Testis (tissue), 3 donors: ENCODE measurements around the gene DPP3. TPM values are rescaled to one million over a fixed set of nuclear protein-coding genes. Genes with fewer than 3 reads are reported as not detected.
A peak's percentile ranks its signal among the peaks of the same experiment; 100 is the strongest.
"Not testable (repeated sequence)": the region's sequence is repeated elsewhere in the genome, so short reads cannot be mapped to it uniquely, and the experiment has no call there.

Experiments used
- DNase-seq: peaks from one replicate; pipeline ENCODE4 v3.0.0-alpha.2; 2019
- H3K27ac ChIP-seq, 2 donors: fragments of 200-600 bp; sonication (generic); one replicate each; pipeline ENCODE4 v1.5.1; 2019
- H3K27me3 ChIP-seq: fragments of 200-600 bp; sonication (generic); one replicate; pipeline ENCODE4 v1.5.1; 2019
- H3K36me3 ChIP-seq: fragments of 200-600 bp; sonication (generic); one replicate; pipeline ENCODE4 v1.5.1; 2017; ENCODE audit warnings: low read depth; ENCODE audit errors: missing control alignments
- H3K4me1 ChIP-seq: fragments of 200-600 bp; sonication (generic); one replicate; pipeline ENCODE4 v1.5.1; 2019
- H3K4me3 ChIP-seq, 2 donors: fragments of 200-600 bp; sonication (generic); one replicate each; pipeline ENCODE4 v1.5.1; 2017 to 2019
- H3K9me3 ChIP-seq: fragments of 200-600 bp; sonication (generic); one replicate; pipeline ENCODE4 v1.5.1; 2017
- POLR2A ChIP-seq: fragments of 450-650 bp; IDR thresholded peaks from one replicate; pipeline ENCODE4 v1.6.1; 2017; ENCODE audit warnings: antibody characterized with exemption, mild to moderate bottlenecking, moderate library complexity
- WGBS, 2 donors: methylation state at CpG; one replicate each; pipeline ENCODE4 v1.1.5; 2018; 5-methylcytosine and 5-hydroxymethylcytosine counted together
- intact Hi-C: fragments of 100-400 bp; cut with DNase I; formaldehyde crosslinking; loops from one replicate; pipeline ENCODE4 v1.15.1; 2023; ENCODE audit warnings: low total_unique reads
- polyA plus RNA-seq: library from polyadenylated mRNA; stranded (reverse); fragments of 350-450 nt; fragmentation: Illumina TruSeq; extraction: RNeasy Lipid Tissue Mini Kit (QIAGEN cat#74804); gene quantifications from one replicate; pipeline ENCODE4 v1.2.3, GENCODE V29; 2014; ENCODE audit warnings: low read depth, low replicate concordance; ENCODE audit not compliant: insufficient read depth
- total RNA-seq, 2 donors: library from RNA; depleted of rRNA; stranded (reverse); fragments of >200 nt; gene quantifications; one replicate each; pipeline ENCODE4 v1.2.3, GENCODE V29; 2016
- TF ChIP-seq, protein P1 (sequence below), 3 experiments: fragments of 450-650 bp in 2 of 3; fragments of 200-600 bp in 1 of 3; sonication (generic) in 1 of 3; IDR thresholded peaks; one replicate each; pipeline ENCODE4 v1.5.1; 2016 to 2019; ENCODE audit warnings: antibody characterized with exemption in 3 of 3, mild to moderate bottlenecking in 2 of 3, moderate library complexity in 1 of 3

The DPP3 gene
- total and polyA plus RNA-seq, 3 donors from 2014 or later: 24.8 to 31.0 (median 29.3) TPM

DNA sequence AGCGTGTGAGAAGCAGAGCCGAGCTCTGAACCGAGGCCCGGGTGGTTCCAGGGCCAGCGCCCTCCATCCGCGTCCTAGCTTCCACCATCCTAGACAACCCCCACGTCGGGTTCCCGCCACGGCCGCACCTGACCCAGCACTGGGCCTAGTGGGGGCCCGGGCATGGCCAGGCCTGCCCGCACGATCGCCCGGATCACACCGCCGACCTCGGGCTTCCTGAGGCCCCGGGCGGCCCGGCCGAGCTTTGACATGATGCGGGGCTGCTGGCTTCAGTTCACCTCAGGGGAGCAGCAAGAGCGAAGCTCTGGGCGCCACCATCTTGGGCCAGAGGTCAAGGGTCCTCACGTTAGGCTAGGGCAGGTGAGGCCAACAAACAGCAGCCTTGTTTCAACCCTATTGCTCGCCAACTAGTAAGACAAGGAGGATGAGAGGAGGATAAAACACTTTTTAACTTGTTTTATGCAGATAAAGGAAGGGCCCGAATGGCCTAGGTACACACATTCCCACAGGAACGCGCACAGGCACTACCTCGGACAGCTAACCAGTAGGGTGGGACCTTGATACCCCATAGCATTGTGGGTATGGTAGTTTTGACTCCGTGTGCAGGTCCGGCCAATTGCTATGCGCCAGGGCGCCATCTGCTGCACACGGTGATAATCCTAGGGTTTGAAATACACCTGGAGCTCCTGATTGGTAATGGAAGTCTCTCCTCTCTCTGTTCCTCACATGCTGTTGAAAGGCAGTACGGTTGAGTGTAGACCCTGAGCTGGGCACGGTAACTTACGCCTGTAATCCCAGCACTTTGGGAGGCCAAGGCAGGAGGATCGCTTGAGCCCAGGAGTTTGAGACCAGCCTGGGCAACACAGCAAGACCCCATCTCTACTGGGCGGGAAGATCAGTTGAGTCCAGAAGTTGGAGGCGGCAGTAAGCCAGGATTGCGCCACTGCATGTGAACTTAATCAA is 41.4 kb upstream of the DPP3 start, which contains the start of gene MRPL11:
Gene MRPL11 (minus strand): TSS at position 345 of the 963 bp plus-strand sequence. CDS start 94 bp downstream, at position 251.
- Histone ChIP-seq H3K4me3 (peak within 1 kb of the TSS; percentile 59 to 99), H3K27me3 (no peaks in the 10 kb centered on the region), H3K9me3 (no peaks in the 10 kb centered on the region), H3K36me3 (no peaks in the 10 kb centered on the region), H3K27ac (peak within 1 kb of the TSS; percentile 83), H3K4me1 (peaks cover 6% of the 10 kb centered on the region)
- TF ChIP-seq POLR2A: no peak
- TF ChIP-seq, protein P1, sequence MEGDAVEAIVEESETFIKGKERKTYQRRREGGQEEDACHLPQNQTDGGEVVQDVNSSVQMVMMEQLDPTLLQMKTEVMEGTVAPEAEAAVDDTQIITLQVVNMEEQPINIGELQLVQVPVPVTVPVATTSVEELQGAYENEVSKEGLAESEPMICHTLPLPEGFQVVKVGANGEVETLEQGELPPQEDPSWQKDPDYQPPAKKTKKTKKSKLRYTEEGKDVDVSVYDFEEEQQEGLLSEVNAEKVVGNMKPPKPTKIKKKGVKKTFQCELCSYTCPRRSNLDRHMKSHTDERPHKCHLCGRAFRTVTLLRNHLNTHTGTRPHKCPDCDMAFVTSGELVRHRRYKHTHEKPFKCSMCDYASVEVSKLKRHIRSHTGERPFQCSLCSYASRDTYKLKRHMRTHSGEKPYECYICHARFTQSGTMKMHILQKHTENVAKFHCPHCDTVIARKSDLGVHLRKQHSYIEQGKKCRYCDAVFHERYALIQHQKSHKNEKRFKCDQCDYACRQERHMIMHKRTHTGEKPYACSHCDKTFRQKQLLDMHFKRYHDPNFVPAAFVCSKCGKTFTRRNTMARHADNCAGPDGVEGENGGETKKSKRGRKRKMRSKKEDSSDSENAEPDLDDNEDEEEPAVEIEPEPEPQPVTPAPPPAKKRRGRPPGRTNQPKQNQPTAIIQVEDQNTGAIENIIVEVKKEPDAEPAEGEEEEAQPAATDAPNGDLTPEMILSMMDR (IDR thresholded peaks at IDR 0.05): peak; percentile 60 to 72 (median 60)
- peak; percentile 96 for DNase-seq
- WGBS, 2 donors: 7 to 10% methylated on average over 22 to 40 of the region's 45 CpGs
- intact Hi-C loops: no loop called here

DNA sequence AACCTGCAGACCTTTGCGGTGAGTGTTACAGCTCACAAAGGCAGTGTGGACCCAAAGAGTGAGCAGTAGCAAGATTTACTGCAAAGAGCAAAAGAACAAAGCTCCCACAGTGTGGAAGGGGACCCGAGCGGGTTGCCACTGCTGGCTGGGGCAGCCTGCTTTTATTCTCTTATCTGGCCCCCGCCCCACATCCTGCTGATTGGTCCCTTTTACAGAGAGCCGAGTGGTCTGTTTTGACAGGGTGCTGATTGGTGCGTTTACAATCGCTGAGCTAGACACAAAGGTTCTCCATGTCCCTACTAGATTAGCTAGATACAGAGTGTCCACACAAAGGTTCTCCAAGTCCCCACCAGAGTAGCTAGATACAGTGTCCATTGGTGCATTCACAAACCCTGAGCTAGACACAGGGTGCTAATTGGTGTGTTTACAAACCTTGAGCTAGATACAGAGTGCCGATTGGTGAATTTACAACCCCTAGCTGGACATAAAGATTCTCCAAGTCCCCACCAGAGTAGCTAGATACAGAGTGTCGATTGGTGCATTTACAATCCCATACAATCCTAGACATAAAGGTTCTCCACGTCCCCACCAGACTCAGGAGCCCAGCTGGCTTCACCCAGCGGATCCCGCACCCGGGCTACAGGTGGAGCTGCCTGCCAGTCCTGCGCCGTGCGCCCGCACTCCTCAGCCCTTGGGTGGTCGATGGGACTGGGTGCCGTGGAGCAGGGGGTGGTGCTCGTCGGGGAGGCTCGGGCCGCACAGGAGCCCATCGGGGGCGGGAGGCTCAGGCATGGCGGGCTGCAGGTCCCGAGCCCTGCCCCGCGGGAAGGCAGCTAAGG is 39.9 kb upstream of the DPP3 start:
- H3K9me3 ChIP-seq, H3K36me3 ChIP-seq, H3K27ac ChIP-seq, H3K27me3 ChIP-seq, intact Hi-C loops, H3K4me1 ChIP-seq, DNase-seq: not testable (repeated sequence)
- WGBS, 2 donors: 55% methylated on average over 13 to 23 of the region's 29 CpGs
- peak overlapping the region in 1 of 2 donors; percentile 26 for H3K4me3 ChIP-seq

DNA sequence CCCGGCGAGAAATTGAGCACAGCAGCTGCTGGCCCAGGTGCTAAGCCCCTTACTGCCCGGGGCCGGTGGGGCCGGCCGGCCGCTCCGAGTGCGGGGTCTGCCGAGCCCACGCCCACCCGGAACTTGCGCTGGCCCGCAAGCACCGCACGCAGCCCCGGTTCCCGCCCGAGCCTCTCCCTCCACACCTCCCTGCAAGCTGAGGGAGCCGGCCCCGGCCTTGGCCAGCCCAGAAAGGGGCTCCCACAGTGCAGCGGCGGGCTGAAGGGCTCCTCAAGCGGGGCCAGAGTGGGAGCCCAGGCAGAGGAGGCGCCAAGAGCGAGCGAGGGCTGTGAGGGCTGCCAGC is 39.3 kb upstream of the DPP3 start:
- H3K9me3 ChIP-seq, H3K36me3 ChIP-seq, H3K27ac ChIP-seq, H3K27me3 ChIP-seq, H3K4me1 ChIP-seq, intact Hi-C loops, DNase-seq: not testable (repeated sequence)
- peak overlapping the region in 1 of 2 donors; percentile 26 for H3K4me3 ChIP-seq
- 65 to 66% methylated on average over 18 to 21 of the region's 27 CpGs for WGBS, 2 donors

DNA sequence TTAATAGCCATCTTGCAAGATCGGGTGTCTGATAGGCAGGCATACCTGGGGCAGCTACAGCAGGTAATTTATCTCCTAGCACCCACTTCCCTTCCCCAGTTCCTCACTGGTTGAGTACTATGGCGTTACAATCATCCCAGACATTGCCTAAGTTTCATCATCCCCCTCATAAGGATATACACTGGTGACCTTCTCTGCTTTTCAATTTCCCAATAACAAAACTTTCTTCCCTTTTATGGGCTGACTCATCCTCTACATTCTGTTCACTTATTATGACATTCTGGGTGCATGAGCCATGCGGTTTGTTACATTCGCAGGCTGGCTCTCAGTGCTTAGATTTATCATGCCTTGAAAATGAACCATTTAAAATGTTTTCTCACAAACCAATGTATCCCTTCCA is 36.6 kb upstream of the DPP3 start:
- H3K27ac ChIP-seq: no peak overlapping the region
- DNase-seq: no peak
- intact Hi-C loops: no loop called here
- H3K4me3 ChIP-seq: no peak overlapping the region
- TF ChIP-seq, protein P1 (IDR thresholded peaks at IDR 0.05): no peak
- TF ChIP-seq POLR2A: no peak
- no peaks in the 10 kb centered on the region for H3K9me3 ChIP-seq
- 86 to 91% methylated on average over 4 of the region's 4 CpGs for WGBS, 2 donors
- no peaks in the 10 kb centered on the region for H3K36me3 ChIP-seq
- H3K27me3 ChIP-seq: no peaks in the 10 kb centered on the region
- no peaks in the 10 kb centered on the region for H3K4me1 ChIP-seq

DNA sequence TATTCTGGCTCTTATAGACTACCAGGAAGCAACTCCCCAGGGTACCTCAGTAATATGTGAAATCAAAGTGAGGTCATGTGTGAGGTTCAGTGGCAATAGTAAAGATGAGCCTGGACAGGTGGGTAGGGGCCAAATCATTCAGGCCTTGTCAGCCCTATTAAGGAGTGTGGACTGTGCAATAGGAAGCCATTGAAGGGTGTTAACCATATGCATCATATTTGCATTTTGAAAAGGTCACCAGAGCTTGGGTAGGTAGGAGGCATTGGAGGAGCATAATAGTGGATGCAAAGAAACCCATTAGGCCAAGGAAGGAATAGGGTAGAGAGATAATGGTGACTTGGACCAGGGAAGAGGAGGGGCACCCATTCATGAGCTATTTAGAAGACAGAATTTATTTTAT is 33.2 kb upstream of the DPP3 start:
- intact Hi-C loops: no loop called here
- no peak for DNase-seq
- TF ChIP-seq, protein P1 (IDR thresholded peaks at IDR 0.05): no peak
- TF ChIP-seq POLR2A: no peak
- Histone ChIP-seq H3K4me3 (no peak overlapping the region), H3K27me3 (no peaks in the 10 kb centered on the region), H3K4me1 (no peaks in the 10 kb centered on the region), H3K36me3 (no peaks in the 10 kb centered on the region), H3K9me3 (no peaks in the 10 kb centered on the region), H3K27ac (no peak overlapping the region)
